ENCODE data around the gene LSR. TPM values are rescaled to one million over a fixed set of nuclear protein-coding genes. Genes with fewer than 3 reads are reported as not detected.
A peak's percentile ranks its signal among the peaks of the same experiment; 100 is the strongest.

Gene LSR
- total and polyA plus RNA-seq, 2 experiments from 2014 or later, result 116 to 212 TPM

DNA sequence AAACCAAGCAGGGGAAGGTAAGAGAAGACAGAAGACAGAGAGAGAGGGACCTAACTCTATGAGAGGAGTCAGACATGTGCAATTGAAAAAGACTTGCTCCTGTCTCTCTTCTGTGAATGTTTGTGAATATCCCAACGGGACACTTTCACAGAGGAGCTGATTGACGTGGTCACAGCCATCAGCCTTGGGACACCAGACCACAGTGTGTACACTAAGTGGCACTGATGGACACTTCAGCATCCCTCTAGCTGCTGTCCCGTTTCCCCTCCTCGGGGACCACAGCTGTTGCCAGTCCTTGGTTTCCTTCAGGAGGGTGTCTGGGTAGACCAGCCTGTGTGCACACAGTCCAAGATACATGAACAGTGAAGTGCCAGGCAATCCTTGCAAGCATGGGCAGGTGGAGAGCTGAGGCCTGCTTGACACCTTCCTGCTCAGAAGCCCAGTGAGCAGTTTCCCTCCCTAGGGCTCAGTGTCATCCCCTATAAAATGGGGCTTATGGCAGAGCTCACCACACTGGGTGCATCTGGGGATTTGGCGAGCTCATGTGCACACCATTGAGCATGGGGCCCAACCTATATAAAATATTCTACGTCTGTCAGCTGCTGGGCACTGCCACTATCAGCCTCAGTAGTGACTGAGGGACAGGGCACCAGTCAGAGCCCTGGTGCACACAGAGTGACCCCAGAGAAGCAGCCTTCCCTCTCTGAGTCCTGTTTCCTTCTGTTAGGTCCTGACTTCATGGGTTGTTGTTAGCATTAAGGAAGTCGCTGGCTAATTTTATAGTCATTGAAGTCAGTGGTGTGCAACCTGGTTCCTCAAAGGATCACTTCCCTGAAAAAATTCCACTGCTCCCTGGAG lies 15.7 kb downstream of the LSR start:
- no peak overlapping the region for H3K27ac ChIP-seq (ENCODE audit: low read depth)
- peaks cover 66% of the 10 kb centered on the region for H3K36me3 Mint-ChIP-seq (ENCODE audit: low read depth)
- H3K27me3 Mint-ChIP-seq (ENCODE audit: insufficient read depth, low read depth, poor library complexity), result peaks cover 37% of the 10 kb centered on the region
- DNase-seq (ENCODE audit: low spot score) (no peak), ATAC-seq (no peak)
- no peak overlapping the region for H3K27ac Mint-ChIP-seq
- H3K27me3 ChIP-seq (ENCODE audit: insufficient read depth), result no peaks in the 10 kb centered on the region
- H3K4me3 Mint-ChIP-seq, result no peak overlapping the region
- peaks cover 11% of the 10 kb centered on the region for H3K4me1 Mint-ChIP-seq
- no peak overlapping the region for H3K4me3 ChIP-seq
- peaks cover 15% of the 10 kb centered on the region for H3F3A ChIP-seq (replicated peaks; ENCODE audit: low read depth)
- no peak overlapping the region for H2AFZ ChIP-seq
- no peaks in the 10 kb centered on the region for H3K9me2 ChIP-seq (ENCODE audit: insufficient read depth)
- H3K9me3 Mint-ChIP-seq, result no peaks in the 10 kb centered on the region; the same call in 2 of the 3 replicates
- peaks cover 22% of the 10 kb centered on the region for H4K20me1 ChIP-seq (replicated peaks; ENCODE audit: insufficient read depth)
- H3K36me3 ChIP-seq (ENCODE audit: insufficient read depth), result peaks cover 6% of the 10 kb centered on the region; the same call in 1 of the 2 replicates
- H3K79me2 ChIP-seq (replicated peaks; ENCODE audit: insufficient read depth), result no peaks in the 10 kb centered on the region
- H3K4me2 ChIP-seq, result no peak overlapping the region
- no peak for TF ChIP-seq NANOG (IDR thresholded peaks at IDR 0.05; ENCODE audit: borderline replicate concordance)
- no peaks in the 10 kb centered on the region for H3K4me1 ChIP-seq (ENCODE audit: insufficient read depth)

DNA sequence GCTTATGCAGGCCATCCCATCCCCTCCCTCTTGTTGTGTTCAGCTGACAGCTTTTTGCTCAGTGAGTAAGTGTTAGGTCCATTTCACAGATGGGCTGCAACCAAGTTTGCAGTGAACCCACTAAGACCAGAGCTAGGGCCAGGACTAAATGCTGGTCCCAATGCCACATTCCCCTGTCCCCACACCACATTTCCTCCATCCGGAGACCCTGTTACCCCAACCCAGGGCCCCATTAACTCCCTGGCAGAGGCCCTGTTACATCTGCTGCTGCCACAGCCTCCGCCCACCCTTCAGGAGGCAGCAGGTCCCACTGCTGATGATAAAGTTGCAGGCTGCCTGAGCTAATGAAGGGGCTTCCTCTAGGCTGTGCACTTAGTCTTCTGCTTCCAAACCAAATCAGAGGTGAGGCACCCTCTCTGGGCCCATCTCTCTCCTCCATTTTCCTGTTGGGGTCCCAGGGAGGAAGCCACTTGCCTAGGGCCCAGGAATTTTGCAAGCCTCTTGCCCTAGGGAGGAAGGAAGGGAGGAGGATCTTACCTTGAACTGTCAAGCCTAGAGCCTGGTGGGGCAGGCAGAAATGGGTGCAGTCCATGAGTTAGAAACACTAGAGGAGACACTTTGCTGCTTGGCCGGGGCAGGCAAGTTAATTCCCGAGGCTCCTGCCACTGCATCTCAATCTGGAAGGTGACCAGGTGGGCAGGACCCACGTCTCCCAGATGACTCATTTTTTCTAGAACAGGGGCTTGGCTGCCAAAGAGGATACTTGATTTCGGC lies 16.5 kb downstream of the LSR start:
- Histone ChIP-seq H3K9me2 (ENCODE audit: insufficient read depth) (no peaks in the 10 kb centered on the region), H3K4me2 (no peak overlapping the region), H3F3A (replicated peaks; ENCODE audit: low read depth) (peaks cover 17% of the 10 kb centered on the region), H3K27ac (ENCODE audit: low read depth) (no peak overlapping the region), H3K4me1 (ENCODE audit: insufficient read depth) (peaks cover 5% of the 10 kb centered on the region; the same call in 1 of the 2 replicates), H4K20me1 (replicated peaks; ENCODE audit: insufficient read depth) (peaks cover 22% of the 10 kb centered on the region), H3K79me2 (replicated peaks; ENCODE audit: insufficient read depth) (no peaks in the 10 kb centered on the region), H3K4me3 (no peak overlapping the region), H3K36me3 (ENCODE audit: insufficient read depth) (peaks cover 6% of the 10 kb centered on the region; the same call in 1 of the 2 replicates), H2AFZ (no peak overlapping the region), H3K27me3 (ENCODE audit: insufficient read depth) (no peaks in the 10 kb centered on the region)
- DNase-seq (ENCODE audit: low spot score) (no peak), ATAC-seq (no peak)
- no peak for TF ChIP-seq NANOG (IDR thresholded peaks at IDR 0.05; ENCODE audit: borderline replicate concordance)
- TF ChIP-seq STAT1 (IDR thresholded peaks at IDR 0.05; ENCODE audit: unreplicated experiment), result no peak
- Mint-ChIP-seq H3K36me3 (ENCODE audit: low read depth) (peaks cover 64% of the 10 kb centered on the region), H3K4me3 (peak overlapping the region; percentile 31; the same call in 2 of the 3 replicates), H3K9me3 (no peaks in the 10 kb centered on the region; the same call in 2 of the 3 replicates), H3K27me3 (ENCODE audit: insufficient read depth, low read depth, poor library complexity) (peaks cover 36% of the 10 kb centered on the region), H3K27ac (peak overlapping the region; percentile 32), H3K4me1 (peaks cover 11% of the 10 kb centered on the region)

DNA sequence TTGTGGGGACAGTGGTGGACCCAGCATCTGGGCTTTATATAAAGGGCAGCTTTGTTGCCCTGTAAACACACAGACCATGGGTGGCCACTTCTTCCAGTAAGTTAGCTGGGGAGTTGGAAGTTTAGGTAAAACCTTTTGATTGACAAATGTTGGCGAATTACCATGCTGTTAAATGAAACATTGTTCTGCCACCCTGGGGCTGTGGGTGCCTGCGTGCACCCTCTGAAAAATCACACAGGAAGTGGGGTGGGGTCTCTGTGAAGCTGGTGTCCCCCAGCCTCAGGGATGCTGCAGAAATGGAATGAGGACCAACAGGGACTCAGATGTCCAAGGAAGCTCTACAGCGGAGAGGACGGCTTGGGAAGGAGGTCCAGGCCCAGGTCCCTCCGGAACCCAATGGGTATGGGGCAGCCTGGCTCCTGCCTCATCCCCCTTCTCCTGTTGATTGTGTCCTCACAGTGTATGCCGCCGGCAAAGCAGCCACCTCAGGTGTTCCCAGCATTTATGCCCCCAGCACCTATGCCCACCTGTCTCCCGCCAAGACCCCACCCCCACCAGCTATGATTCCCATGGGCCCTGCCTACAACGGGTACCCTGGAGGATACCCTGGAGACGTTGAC lies 17.2 kb downstream of the LSR start:
- peaks cover 17% of the 10 kb centered on the region for H4K20me1 ChIP-seq (replicated peaks; ENCODE audit: insufficient read depth)
- no peak overlapping the region for H2AFZ ChIP-seq
- H3F3A ChIP-seq (replicated peaks; ENCODE audit: low read depth), result peaks cover 17% of the 10 kb centered on the region
- DNase-seq (ENCODE audit: low spot score) (no peak), ATAC-seq (no peak)
- H3K36me3 ChIP-seq (ENCODE audit: insufficient read depth), result peaks cover 12% of the 10 kb centered on the region; the same call in 1 of the 2 replicates
- Mint-ChIP-seq H3K4me3 (peak overlapping the region; percentile 57), H3K27me3 (ENCODE audit: insufficient read depth, low read depth, poor library complexity) (peaks cover 36% of the 10 kb centered on the region), H3K4me1 (peaks cover 11% of the 10 kb centered on the region), H3K9me3 (no peaks in the 10 kb centered on the region; the same call in 2 of the 3 replicates), H3K36me3 (ENCODE audit: low read depth) (peaks cover 64% of the 10 kb centered on the region), H3K27ac (0 out of 2 replicates have a peak overlapping the region, but pooled peaks have one; percentile 32)
- H3K27me3 ChIP-seq (ENCODE audit: insufficient read depth), result no peaks in the 10 kb centered on the region
- H3K27ac ChIP-seq (ENCODE audit: low read depth), result no peak overlapping the region
- peaks cover 7% of the 10 kb centered on the region; the same call in 1 of the 2 replicates for H3K4me1 ChIP-seq (ENCODE audit: insufficient read depth)
- no peaks in the 10 kb centered on the region for H3K9me2 ChIP-seq (ENCODE audit: insufficient read depth)
- no peaks in the 10 kb centered on the region for H3K79me2 ChIP-seq (replicated peaks; ENCODE audit: insufficient read depth)
- no peak overlapping the region for H3K4me2 ChIP-seq
- no peak overlapping the region for H3K4me3 ChIP-seq
- TF ChIP-seq STAT1 (IDR thresholded peaks at IDR 0.05; ENCODE audit: unreplicated experiment) (no peak), ZNF331 (CRISPR knock-in tag; IDR thresholded peaks at IDR 0.05; ENCODE audit: low read depth) (no peak)
- TF ChIP-seq, protein P1, sequence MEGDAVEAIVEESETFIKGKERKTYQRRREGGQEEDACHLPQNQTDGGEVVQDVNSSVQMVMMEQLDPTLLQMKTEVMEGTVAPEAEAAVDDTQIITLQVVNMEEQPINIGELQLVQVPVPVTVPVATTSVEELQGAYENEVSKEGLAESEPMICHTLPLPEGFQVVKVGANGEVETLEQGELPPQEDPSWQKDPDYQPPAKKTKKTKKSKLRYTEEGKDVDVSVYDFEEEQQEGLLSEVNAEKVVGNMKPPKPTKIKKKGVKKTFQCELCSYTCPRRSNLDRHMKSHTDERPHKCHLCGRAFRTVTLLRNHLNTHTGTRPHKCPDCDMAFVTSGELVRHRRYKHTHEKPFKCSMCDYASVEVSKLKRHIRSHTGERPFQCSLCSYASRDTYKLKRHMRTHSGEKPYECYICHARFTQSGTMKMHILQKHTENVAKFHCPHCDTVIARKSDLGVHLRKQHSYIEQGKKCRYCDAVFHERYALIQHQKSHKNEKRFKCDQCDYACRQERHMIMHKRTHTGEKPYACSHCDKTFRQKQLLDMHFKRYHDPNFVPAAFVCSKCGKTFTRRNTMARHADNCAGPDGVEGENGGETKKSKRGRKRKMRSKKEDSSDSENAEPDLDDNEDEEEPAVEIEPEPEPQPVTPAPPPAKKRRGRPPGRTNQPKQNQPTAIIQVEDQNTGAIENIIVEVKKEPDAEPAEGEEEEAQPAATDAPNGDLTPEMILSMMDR (conservative IDR thresholded peaks at IDR 0.05; ENCODE audit: low read depth in 2 of 2), result no peak
